SW 1271 (cell line): Measurements from ENCODE around the gene IL25.
"Not testable (repeated sequence)": the region's sequence is repeated elsewhere in the genome, so short reads cannot be mapped to it uniquely, and the experiment has no call there.

ENCODE experiments used
- DNase-seq, 2 experiments: peaks; one replicate each; lab custom pipeline; 2025; lab: John Stamatoyannopoulos, UW

The IL25 gene

GRCh38 chr14:23375527-23376251 lies 3.1 kb downstream of the IL25 start:
- DNase-seq: no peak

GRCh38 chr14:23376482-23377197 lies 4.0 kb downstream of the IL25 start, which contains the start of gene CMTM5:
Gene CMTM5 (plus strand): TSS chr14:23377046. CDS start chr14:23377252, 206 bp downstream.
- no peak for DNase-seq

GRCh38 chr14:23377198-23377550 lies 4.6 kb downstream of the IL25 start:
- DNase-seq: no peak

- no peak for DNase-seq
Measured at GRCh38 chr14:23377573-23378563, 5.3 kb downstream of the IL25 start.

GRCh38 chr14:23378612-23379220 lies 6.1 kb downstream of the IL25 start:
- no peak for DNase-seq

GRCh38 chr14:23379366-23380196 lies 7.0 kb downstream of the IL25 start:
- no peak for DNase-seq

GRCh38 chr14:23380197-23380914 lies 7.7 kb downstream of the IL25 start:
- no peak for DNase-seq

GRCh38 chr14:23380976-23381375 lies 8.4 kb downstream of the IL25 start:
- DNase-seq: no peak

GRCh38 chr14:23381871-23382270 lies 9.3 kb downstream of the IL25 start:
- peak in 1 of 2 experiments; percentile 72 for DNase-seq

- no peak for DNase-seq
Measured at GRCh38 chr14:23382276-23382675, 9.7 kb downstream of the IL25 start.

GRCh38 chr14:23382731-23383440 lies 10.3 kb downstream of the IL25 start:
- no peak for DNase-seq

- no peak for DNase-seq
Measured at GRCh38 chr14:23384364-23385080, 11.9 kb downstream of the IL25 start.

- no peak for DNase-seq
Measured at GRCh38 chr14:23385244-23385641, 12.6 kb downstream of the IL25 start.

GRCh38 chr14:23385642-23386265 lies 13.1 kb downstream of the IL25 start:
- DNase-seq: no peak

- DNase-seq: not testable (repeated sequence)
Measured at GRCh38 chr14:23386266-23386657, 13.7 kb downstream of the IL25 start.

GRCh38 chr14:23386999-23387398 lies 14.4 kb downstream of the IL25 start:
- no peak for DNase-seq

GRCh38 chr14:23387916-23388882 lies 15.6 kb downstream of the IL25 start:
- DNase-seq: no peak
